Measurements from ENCODE around the gene FER.

FER gene

DNA sequence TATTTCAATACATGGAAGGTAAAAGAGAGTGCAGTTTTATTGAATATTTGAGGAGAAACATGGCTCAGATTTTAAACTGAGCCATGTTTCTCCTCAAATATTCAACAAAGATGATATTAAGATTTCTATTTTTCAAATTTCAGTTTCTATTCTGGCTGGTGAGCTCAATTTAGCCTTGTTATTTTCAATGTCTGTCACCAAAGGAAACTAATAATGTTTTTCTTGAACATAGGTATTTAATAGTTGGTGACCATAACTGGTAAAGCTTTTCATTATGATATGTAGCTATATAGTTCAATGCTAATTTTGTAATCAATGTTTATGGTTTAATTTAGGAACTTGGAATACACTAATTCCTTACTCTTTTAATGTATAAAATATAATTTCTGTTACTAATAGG lies 177.4 kb downstream of the FER start:
- DNase-seq = no peak
- no peaks in the 10 kb centered on the region for H3K27me3 ChIP-seq (ENCODE audit: insufficient read depth, low read depth, severe bottlenecking)
- H3K4me3 ChIP-seq (ENCODE audit: low read depth, low read length) = no peak overlapping the region
- no peaks in the 10 kb centered on the region for H3K9me3 ChIP-seq (ENCODE audit: severe bottlenecking)
- no peaks in the 10 kb centered on the region for H3K36me3 ChIP-seq
- TF ChIP-seq, protein P1, sequence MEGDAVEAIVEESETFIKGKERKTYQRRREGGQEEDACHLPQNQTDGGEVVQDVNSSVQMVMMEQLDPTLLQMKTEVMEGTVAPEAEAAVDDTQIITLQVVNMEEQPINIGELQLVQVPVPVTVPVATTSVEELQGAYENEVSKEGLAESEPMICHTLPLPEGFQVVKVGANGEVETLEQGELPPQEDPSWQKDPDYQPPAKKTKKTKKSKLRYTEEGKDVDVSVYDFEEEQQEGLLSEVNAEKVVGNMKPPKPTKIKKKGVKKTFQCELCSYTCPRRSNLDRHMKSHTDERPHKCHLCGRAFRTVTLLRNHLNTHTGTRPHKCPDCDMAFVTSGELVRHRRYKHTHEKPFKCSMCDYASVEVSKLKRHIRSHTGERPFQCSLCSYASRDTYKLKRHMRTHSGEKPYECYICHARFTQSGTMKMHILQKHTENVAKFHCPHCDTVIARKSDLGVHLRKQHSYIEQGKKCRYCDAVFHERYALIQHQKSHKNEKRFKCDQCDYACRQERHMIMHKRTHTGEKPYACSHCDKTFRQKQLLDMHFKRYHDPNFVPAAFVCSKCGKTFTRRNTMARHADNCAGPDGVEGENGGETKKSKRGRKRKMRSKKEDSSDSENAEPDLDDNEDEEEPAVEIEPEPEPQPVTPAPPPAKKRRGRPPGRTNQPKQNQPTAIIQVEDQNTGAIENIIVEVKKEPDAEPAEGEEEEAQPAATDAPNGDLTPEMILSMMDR (IDR thresholded peaks at IDR 0.05; ENCODE audit: low read depth, low read length) = no peak
- no peak overlapping the region for H3K27ac ChIP-seq

DNA sequence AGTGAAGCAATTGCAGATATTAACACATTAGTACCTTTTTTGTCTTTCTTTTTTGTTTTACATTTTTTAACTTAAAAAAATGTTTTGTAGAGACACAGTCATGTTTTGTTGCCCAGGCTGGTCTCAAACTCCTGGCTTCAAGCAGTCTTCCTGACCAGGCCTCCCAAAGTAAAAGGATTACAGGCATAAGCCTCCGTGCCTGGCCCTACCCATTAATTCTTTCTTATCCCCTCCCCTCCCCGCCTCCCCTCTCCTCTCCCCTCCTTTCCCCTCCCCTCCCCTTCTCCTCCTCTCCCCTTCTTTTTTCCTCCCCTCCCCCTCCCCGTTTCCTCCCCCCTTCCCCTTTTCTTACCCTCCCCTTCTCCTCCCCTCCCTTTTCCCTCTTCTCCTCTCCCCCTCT lies 182.4 kb downstream of the FER start:
- peaks cover 5% of the 10 kb centered on the region for H3K9me3 ChIP-seq (ENCODE audit: severe bottlenecking)
- no peaks in the 10 kb centered on the region for H3K27me3 ChIP-seq (ENCODE audit: insufficient read depth, low read depth, severe bottlenecking)
- H3K27ac ChIP-seq = no peak overlapping the region
- no peaks in the 10 kb centered on the region for H3K36me3 ChIP-seq
- TF ChIP-seq, protein P1 (IDR thresholded peaks at IDR 0.05; ENCODE audit: low read depth, low read length) = no peak
- no peak for DNase-seq
- H3K4me3 ChIP-seq (ENCODE audit: low read depth, low read length) = no peak overlapping the region

DNA sequence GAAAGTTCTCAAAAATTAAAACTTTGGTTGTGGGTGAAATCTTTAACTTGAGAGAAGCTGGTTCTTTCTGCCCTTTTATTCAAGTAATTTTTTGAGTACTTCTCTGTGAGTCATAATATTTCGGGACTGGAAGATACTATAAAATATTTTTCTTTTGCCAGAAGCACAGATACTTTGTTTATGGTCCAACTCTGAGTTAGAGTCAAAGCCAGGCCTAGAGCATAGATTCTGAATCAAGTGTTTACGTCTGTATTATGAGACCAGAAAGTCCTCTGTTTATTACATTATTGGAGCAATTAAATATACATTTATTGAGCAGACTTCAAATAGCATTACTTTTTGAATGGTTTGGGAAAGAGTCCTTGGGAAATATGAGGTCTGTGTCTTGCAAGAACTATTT lies 187.9 kb downstream of the FER start:
- no peak overlapping the region for H3K27ac ChIP-seq
- TF ChIP-seq, protein P1 (IDR thresholded peaks at IDR 0.05; ENCODE audit: low read depth, low read length) = no peak
- no peaks in the 10 kb centered on the region for H3K36me3 ChIP-seq
- no peaks in the 10 kb centered on the region for H3K27me3 ChIP-seq (ENCODE audit: insufficient read depth, low read depth, severe bottlenecking)
- H3K4me3 ChIP-seq (ENCODE audit: low read depth, low read length) = no peak overlapping the region
- no peak for DNase-seq
- H3K9me3 ChIP-seq (ENCODE audit: severe bottlenecking) = peaks cover 5% of the 10 kb centered on the region

DNA sequence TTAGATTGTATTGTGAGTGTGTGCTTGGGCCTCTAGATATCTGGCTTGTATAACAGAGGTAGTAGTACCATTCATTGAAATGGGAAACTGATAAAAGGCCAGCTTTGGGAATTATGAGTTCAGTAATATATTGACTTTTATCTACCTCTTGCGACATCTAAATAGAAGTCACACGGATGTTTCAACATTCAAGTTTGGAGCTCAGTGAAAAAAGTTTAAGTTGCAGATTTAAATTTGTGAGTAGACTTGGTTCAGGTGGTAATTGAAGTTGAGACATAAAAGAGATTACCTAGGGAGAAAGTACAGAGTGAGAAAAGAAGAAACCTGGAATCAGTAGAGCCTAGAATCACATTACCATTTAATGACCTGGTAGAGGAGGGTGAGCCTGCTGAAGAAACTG lies 189.5 kb downstream of the FER start:
- no peaks in the 10 kb centered on the region for H3K36me3 ChIP-seq
- H3K27ac ChIP-seq = no peak overlapping the region
- H3K4me3 ChIP-seq (ENCODE audit: low read depth, low read length) = no peak overlapping the region
- TF ChIP-seq, protein P1 (IDR thresholded peaks at IDR 0.05; ENCODE audit: low read depth, low read length) = no peak
- no peak for DNase-seq
- H3K9me3 ChIP-seq (ENCODE audit: severe bottlenecking) = peaks cover 5% of the 10 kb centered on the region
- H3K27me3 ChIP-seq (ENCODE audit: insufficient read depth, low read depth, severe bottlenecking) = no peaks in the 10 kb centered on the region

DNA sequence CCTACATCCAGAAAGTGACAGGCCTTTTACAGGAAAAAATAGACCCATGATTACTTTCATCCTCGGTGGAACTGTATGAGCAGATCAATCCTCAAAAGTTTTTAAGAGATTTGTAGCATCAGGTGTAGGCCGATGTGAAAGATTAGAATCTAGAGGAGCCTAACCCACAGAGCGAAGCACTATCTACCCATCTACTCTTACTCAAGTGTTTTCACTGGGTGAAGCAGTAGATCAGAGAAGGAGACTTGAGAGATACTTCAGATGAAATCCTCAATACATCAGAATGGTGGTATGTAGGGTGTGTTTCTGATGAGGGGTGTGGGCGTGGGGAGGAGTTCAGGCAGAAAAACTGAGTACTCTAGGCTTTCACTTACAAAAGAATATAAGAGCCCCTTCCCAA lies 192.8 kb downstream of the FER start:
- H3K27ac ChIP-seq = no peak overlapping the region
- H3K27me3 ChIP-seq (ENCODE audit: insufficient read depth, low read depth, severe bottlenecking) = no peaks in the 10 kb centered on the region
- H3K9me3 ChIP-seq (ENCODE audit: severe bottlenecking) = no peaks in the 10 kb centered on the region
- no peaks in the 10 kb centered on the region for H3K36me3 ChIP-seq
- no peak for DNase-seq
- H3K4me3 ChIP-seq (ENCODE audit: low read depth, low read length) = no peak overlapping the region
- TF ChIP-seq, protein P1 (IDR thresholded peaks at IDR 0.05; ENCODE audit: low read depth, low read length) = no peak

DNA sequence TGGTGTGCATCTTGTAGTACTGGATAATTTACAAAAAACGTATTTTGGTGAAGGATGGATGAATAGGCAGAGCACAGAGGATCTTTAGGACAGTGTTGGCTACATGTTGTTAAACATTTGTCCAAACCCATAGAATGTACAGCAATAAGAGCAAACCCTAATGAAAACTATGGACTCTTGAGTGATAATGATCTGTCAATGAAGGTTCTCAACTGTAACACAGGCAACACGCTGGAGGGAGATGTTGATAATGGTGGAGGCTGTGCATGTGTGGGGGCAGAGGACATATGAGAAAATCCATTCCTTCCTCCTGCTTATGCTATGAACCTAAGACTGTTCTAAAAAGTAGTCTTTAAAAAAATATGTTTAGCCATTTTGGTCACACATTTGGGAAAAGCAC lies 194.0 kb downstream of the FER start:
- no peak for DNase-seq
- Histone ChIP-seq H3K4me3 (ENCODE audit: low read depth, low read length) (no peak overlapping the region), H3K27me3 (ENCODE audit: insufficient read depth, low read depth, severe bottlenecking) (no peaks in the 10 kb centered on the region), H3K9me3 (ENCODE audit: severe bottlenecking) (no peaks in the 10 kb centered on the region), H3K27ac (no peak overlapping the region), H3K36me3 (no peaks in the 10 kb centered on the region)
- TF ChIP-seq, protein P1 (IDR thresholded peaks at IDR 0.05; ENCODE audit: low read depth, low read length) = no peak
